GM12878 (cell line): Measurements from ENCODE around the gene DEPDC7. TPM values are rescaled to one million over a fixed set of nuclear protein-coding genes. Genes with fewer than 3 reads are reported as not detected.

Experiments used
- ATAC-seq: fragments of 200-7000 bp; cut with Tn5 transposase; 3 replicates; pipeline ENCODE4 v1.9.1; 2020; ENCODE audit warnings: mild to moderate bottlenecking, moderate library complexity
- BruUV-seq: library from RNA; stranded (reverse); fragments of 400-500 nt; replicated peaks from 2 replicates; lab custom pipeline; 2021; lab: Mats Ljungman, UMichigan
- CTCF ChIA-PET: fragments of 300-600 bp; sonication (Branson Sonifier 250); formaldehyde crosslinking; extraction: SDS; loops from one replicate; lab custom pipeline; 2021; ENCODE audit warnings: inconsistent platforms; lab: Yijun Ruan, JAX
- POLR2A ChIA-PET: fragments of 350-600 bp; formaldehyde crosslinking; extraction: SDS; loops from one replicate; lab custom pipeline; 2021; ENCODE audit warnings: inconsistent platforms; lab: Charles Lee
- RAD21 ChIA-PET: fragments of 300-600 bp; sonication (Branson Sonifier 250); formaldehyde crosslinking; loops from one replicate; lab custom pipeline; 2023; ENCODE audit warnings: antibody characterized with exemption; ENCODE audit not compliant: unreplicated experiment; lab: Charles Lee
- SMC1A ChIA-PET: fragments of 300-600 bp; sonication (Branson Sonifier 250); formaldehyde crosslinking; loops from one replicate; lab custom pipeline; 2023; ENCODE audit not compliant: unreplicated experiment, uncharacterized antibody; lab: Charles Lee
- DNase-seq: peaks from one replicate; pipeline ENCODE4 v3.0.0-alpha.2; 2011; ENCODE audit warnings: low read depth, low spot score
- FAIRE-seq: peaks from 3 replicates; lab custom pipeline; 2011; peaks lifted over from hg19 to GRCh38; lab: Jason Lieb, UNC
- H2AFZ ChIP-seq: 2 replicates; pipeline ENCODE4 v1.6.0; 2011; ENCODE audit warnings: low read depth, low read length, control low read depth; ENCODE audit not compliant: control insufficient read depth
- H3K27ac ChIP-seq: 2 replicates; pipeline ENCODE4 v1.5.1; 2011; ENCODE audit warnings: control low read depth; ENCODE audit not compliant: control insufficient read depth, insufficient read depth
- H3K27me3 ChIP-seq, 2 experiments: replicated peaks in 1 of 2; 2 replicates each; pipeline versions ENCODE4 v1.6.0 to v1.6.1; 2011; ENCODE audit warnings: low read length in 1 of 2; ENCODE audit not compliant: control insufficient read depth in 2 of 2, insufficient read depth in 2 of 2
- H3K36me3 ChIP-seq, 2 experiments: 2 replicates each; pipeline ENCODE4 v1.5.1; 2011; ENCODE audit warnings: low read length in 1 of 2; ENCODE audit not compliant: control insufficient read depth in 2 of 2, insufficient read depth in 2 of 2
- H3K4me1 ChIP-seq: 2 replicates; pipeline ENCODE4 v1.6.1; 2011; ENCODE audit warnings: mild to moderate bottlenecking, low read length, moderate library complexity, mixed read lengths; ENCODE audit not compliant: control insufficient read depth, insufficient read depth
- H3K4me2 ChIP-seq: 2 replicates; pipeline ENCODE4 v1.6.0; 2011; ENCODE audit warnings: control low read depth; ENCODE audit not compliant: control insufficient read depth, insufficient read depth
- H3K4me3 ChIP-seq: fragments of 200-600 bp; sonication (generic); 2 replicates; pipeline ENCODE4 v1.5.1; 2016
- H3K79me2 ChIP-seq: 2 replicates; pipeline ENCODE4 v1.6.0; 2011; ENCODE audit warnings: low read length; ENCODE audit not compliant: control insufficient read depth, insufficient read depth
- H3K9ac ChIP-seq: 2 replicates; pipeline ENCODE4 v1.8.0; 2011; ENCODE audit warnings: low read length, control low read depth, mixed read lengths; ENCODE audit not compliant: control insufficient read depth, insufficient read depth
- H3K9me3 ChIP-seq: replicated peaks from 3 replicates; pipeline ENCODE4 v1.5.1; 2011; ENCODE audit warnings: mild to moderate bottlenecking, low read length; ENCODE audit not compliant: control insufficient read depth, insufficient read depth
- H4K20me1 ChIP-seq: 2 replicates; pipeline ENCODE4 v1.6.0; 2011; ENCODE audit not compliant: control insufficient read depth, insufficient read depth
- BCL11A ChIP-seq: IDR thresholded peaks from 2 replicates; pipeline ENCODE4 v1.6.1; 2011; ENCODE audit warnings: low read depth, low read length
- CREM ChIP-seq: IDR thresholded peaks from 2 replicates; pipeline ENCODE4 v1.6.1; 2014; ENCODE audit warnings: antibody characterized with exemption, low read depth
- ELK1 ChIP-seq: IDR thresholded peaks from 2 replicates; pipeline ENCODE4 v1.6.1; 2012; ENCODE audit warnings: low read depth, low read length, improper control_type of control experiment
- ETV6 ChIP-seq, 2 experiments: fragments of 450-650 bp in 1 of 2; IDR thresholded peaks in 1 of 2; conservative IDR thresholded peaks in 1 of 2; 2 replicates each; pipeline ENCODE4 v1.6.1; 2014; ENCODE audit warnings: antibody characterized with exemption in 1 of 2, borderline replicate concordance in 1 of 2, low read depth in 1 of 2, mild to moderate bottlenecking in 1 of 2, moderate library complexity in 1 of 2
- FOS ChIP-seq: IDR thresholded peaks from 3 replicates; pipeline ENCODE4 v1.6.1; 2011; ENCODE audit warnings: borderline replicate concordance; ENCODE audit not compliant: insufficient read length; ENCODE audit errors: extremely low read depth
- HDGF ChIP-seq: fragments of 450-650 bp; IDR thresholded peaks from 2 replicates; pipeline ENCODE4 v1.6.1; 2016; ENCODE audit warnings: antibody characterized with exemption
- IKZF1 ChIP-seq: fragments of 450-650 bp; conservative IDR thresholded peaks from 2 replicates; pipeline ENCODE4 v1.6.1; 2017; ENCODE audit warnings: antibody characterized with exemption, mild to moderate bottlenecking
- JUNB ChIP-seq: IDR thresholded peaks from 2 replicates; pipeline ENCODE4 v1.6.1; 2016; ENCODE audit warnings: antibody characterized with exemption, mild to moderate bottlenecking
- KAT2A ChIP-seq: conservative IDR thresholded peaks from 2 replicates; pipeline ENCODE4 v1.6.1; 2011; ENCODE audit warnings: low read depth, low read length; ENCODE audit not compliant: control insufficient read depth
- KDM1A ChIP-seq: fragments of 200-600 bp; sonication (generic); IDR thresholded peaks from 2 replicates; pipeline ENCODE4 v1.6.1; 2016; ENCODE audit warnings: borderline replicate concordance
- NFIC ChIP-seq: IDR thresholded peaks from 2 replicates; pipeline ENCODE4 v1.6.1; 2012; ENCODE audit warnings: low read depth, mild to moderate bottlenecking, inconsistent platforms, low read length, moderate library complexity
- NR2F1 ChIP-seq: fragments of 450-650 bp; conservative IDR thresholded peaks from 2 replicates; pipeline ENCODE4 v1.6.1; 2017; ENCODE audit warnings: mild to moderate bottlenecking
- RAD51 ChIP-seq: fragments of 450-650 bp; IDR thresholded peaks from 2 replicates; pipeline ENCODE4 v1.6.1; 2016; ENCODE audit warnings: moderate library complexity, mild to moderate bottlenecking, inconsistent platforms
- RB1 ChIP-seq: fragments of 450-650 bp; formaldehyde crosslinking; IDR thresholded peaks from 2 replicates; pipeline ENCODE4 v1.6.1; 2017; ENCODE audit warnings: mild to moderate bottlenecking, borderline replicate concordance
- RBBP5 ChIP-seq: fragments of 200-600 bp; sonication (generic); conservative IDR thresholded peaks from 2 replicates; pipeline ENCODE4 v1.6.1; 2016
- RUNX3 ChIP-seq: IDR thresholded peaks from 2 replicates; pipeline ENCODE4 v1.6.1; 2012; ENCODE audit warnings: low read length, inconsistent platforms
- SMARCA5 ChIP-seq: fragments of 450-650 bp; IDR thresholded peaks from 2 replicates; pipeline ENCODE4 v1.6.1; 2017; ENCODE audit warnings: mild to moderate bottlenecking
- SP1 ChIP-seq: IDR thresholded peaks from one replicate; pipeline ENCODE4 v1.6.1; 2011; ENCODE audit warnings: low read depth, low read length
- SUZ12 ChIP-seq: fragments of 200-600 bp; sonication (generic); IDR thresholded peaks from one replicate; pipeline ENCODE4 v1.6.1; 2018; ENCODE audit warnings: antibody characterized with exemption, mild to moderate bottlenecking; ENCODE audit not compliant: unreplicated experiment
- TCF7 ChIP-seq: IDR thresholded peaks from 2 replicates; pipeline ENCODE4 v1.6.1; 2014; ENCODE audit warnings: antibody characterized with exemption, borderline replicate concordance
- YBX1 ChIP-seq: fragments of 450-650 bp; IDR thresholded peaks from 2 replicates; pipeline ENCODE4 v1.6.1; 2016; ENCODE audit warnings: antibody characterized with exemption
- ZBTB4 ChIP-seq: fragments of 450-650 bp; formaldehyde crosslinking; IDR thresholded peaks from 2 replicates; pipeline ENCODE4 v1.4.0; 2022; ENCODE audit warnings: mild to moderate bottlenecking, moderate library complexity
- WGBS: methylation state at CpG from one replicate; pipeline ENCODE4 v1.1.6; 2016; ENCODE audit warnings: low lambda C conversion rate; ENCODE audit not compliant: insufficient replicate concordance, insufficient coverage; ENCODE audit errors: missing lambda C conversion rate; 5-methylcytosine and 5-hydroxymethylcytosine counted together
- in situ Hi-C: fragments of 300-500 bp; cut with MboI; formaldehyde crosslinking; loops from 9 replicates; pipeline ENCODE4 v1.14.3; 2018; ENCODE audit warnings: mixed read lengths
- intact Hi-C: fragments of 100-400 bp; cut with micrococcal nuclease; formaldehyde crosslinking; loops from one replicate; pipeline ENCODE4 v1.14.2; 2022; ENCODE audit not compliant: unreplicated experiment
- polyA plus RNA-seq, 11 experiments: library from polyadenylated mRNA; depleted of rRNA in 4 of 11; unstranded in 6 of 11; stranded (reverse) in 5 of 11; fragments of >200 nt; fragmentation: Nextera tagmentation in 4 of 11; fragmentation: Illumina TruSeq in 1 of 11; extraction: Ambion mirVana in 4 of 11; extraction: Trizol in 1 of 11; gene quantifications; 1 replicate in 1 of 11; 2 replicates in 10 of 11; pipeline versions ENCODE4 v1.2.1 to v1.2.3, GENCODE V29; 2011 to 2016; ENCODE audit warnings: inconsistent platforms in 2 of 11, missing spikeins in 2 of 11, low read depth in 1 of 11
- total RNA-seq, 4 experiments: library from RNA; depleted of rRNA in 3 of 4; stranded (reverse); fragments of >200 nt in 3 of 4; fragmentation: Illumina TruSeq in 1 of 4; extraction: Trizol in 1 of 4; gene quantifications; 2 replicates each; pipeline versions ENCODE4 v1.2.1 to v1.2.3, GENCODE V29; 2013 to 2021

The DEPDC7 gene
- total and polyA plus RNA-seq, 10 of the 15 experiments (the other 5 are each of a cell fraction or from before 2014, with no cell fraction given) = 0.06 to 1.1 (median 0.49) TPM

GRCh38 chr11:33001751-33002542 is 13.7 kb upstream of the DEPDC7 start (continued):
- TF ChIP-seq KDM1A (no peak), RAD51 (no peak), YBX1 (no peak), ZBTB4 (CRISPR knock-in tag) (no peak), RB1 (no peak), NR2F1 (no peak), SMARCA5 (no peak), RBBP5 (no peak)

GRCh38 chr11:33005175-33005574 is 10.5 kb upstream of the DEPDC7 start:
- Histone ChIP-seq H3K4me1 (no peaks in the 10 kb centered on the region), H3K36me3 (no peaks in the 10 kb centered on the region), H3K9ac (no peak overlapping the region), H2AFZ (no peak overlapping the region), H3K4me3 (no peak overlapping the region), H4K20me1 (no peaks in the 10 kb centered on the region), H3K4me2 (no peak overlapping the region), H3K27ac (no peak overlapping the region), H3K9me3 (no peaks in the 10 kb centered on the region), H3K27me3 (no peaks in the 10 kb centered on the region), H3K79me2 (no peaks in the 10 kb centered on the region)
- in situ Hi-C loops (no loop called here), intact Hi-C loops (no loop called here)
- no peak for DNase-seq
- ATAC-seq = peak; percentile 35
- ChIA-PET POLR2A (interaction anchor here (0.6 kb wide), 1 partner anchor 108 kb away, joined by 3 read pairs; no protein-coding TSS in a partner anchor), SMC1A (interaction anchor here (1.6 kb wide), 1 partner anchor 20 kb away, joined by 3 read pairs; no protein-coding TSS in a partner anchor), CTCF (no interaction called here), RAD21 (no interaction called here)
- BruUV-seq = no TSS peak
- WGBS = 3% methylated on average over 2 of the region's 2 CpGs
- no peak for FAIRE-seq
- TF ChIP-seq SUZ12 = no peak
- peak; percentile 87 for TF ChIP-seq RUNX3
- no peak for TF ChIP-seq ELK1
- no peak for TF ChIP-seq SP1
- no peak for TF ChIP-seq KAT2A
- peak; percentile 97 for TF ChIP-seq TCF7
- no peak for TF ChIP-seq IKZF1
- no peak for TF ChIP-seq BCL11A
- no peak for TF ChIP-seq HDGF
- TF ChIP-seq JUNB = peak; percentile 49
- peak in 1 of 2 experiments; percentile 75; a peak in 1 of 4 replicates for TF ChIP-seq ETV6 (conservative IDR thresholded peaks at IDR 0.05 in 1 of 2, IDR thresholded peaks at IDR 0.05 in 1 of 2; ENCODE audit: borderline replicate concordance in 1 of 2, low read depth in 1 of 2)
- TF ChIP-seq CREM = peak; percentile 13; the same call in 1 of the 2 replicates
- peak; percentile 44; the same call in 1 of the 2 replicates for TF ChIP-seq NFIC
- TF ChIP-seq FOS = no peak
